Endodermal cell (in vitro differentiated cells): ENCODE measurements around the gene ANKZF1. TPM values are rescaled to one million over a fixed set of nuclear protein-coding genes. Genes with fewer than 3 reads are reported as not detected.

Experiments used
- DNase-seq: peaks from one replicate; pipeline ENCODE4 v3.0.0-alpha.2; 2017
- H3K27ac ChIP-seq: 2 replicates; pipeline ENCODE4 v1.5.1; 2013; ENCODE audit warnings: mild to moderate bottlenecking, low read depth, low read length, moderate library complexity
- H3K27me3 ChIP-seq: 2 replicates; pipeline ENCODE4 v1.6.1; 2013; ENCODE audit warnings: mild to moderate bottlenecking, low read length, moderate library complexity; ENCODE audit not compliant: insufficient read depth, control insufficient read depth, poor library complexity, severe bottlenecking
- H3K36me3 ChIP-seq: 2 replicates; pipeline ENCODE4 v1.7.0; 2013; ENCODE audit warnings: mild to moderate bottlenecking, low read length, moderate library complexity; ENCODE audit not compliant: control insufficient read depth, insufficient read depth
- H3K4me1 ChIP-seq: one replicate; pipeline ENCODE4 v1.7.0; 2013; ENCODE audit warnings: low read length; ENCODE audit not compliant: control insufficient read depth, insufficient read depth
- H3K4me3 ChIP-seq: 2 replicates; pipeline ENCODE4 v1.5.1; 2013; ENCODE audit warnings: mild to moderate bottlenecking, low read length, moderate library complexity
- H3K9ac ChIP-seq: 2 replicates; pipeline ENCODE4 v1.6.1; 2013; ENCODE audit warnings: mild to moderate bottlenecking, low read length, moderate library complexity; ENCODE audit not compliant: poor library complexity, severe bottlenecking; ENCODE audit errors: extremely low read depth
- H3K9me3 ChIP-seq: 2 replicates; pipeline ENCODE4 v1.6.1; 2013; ENCODE audit warnings: mild to moderate bottlenecking, low read length, moderate library complexity; ENCODE audit not compliant: control insufficient read depth
- H3K27ac Mint-ChIP-seq: 2 replicates; pipeline ENCODE4 v1.8.0; 2020; ENCODE audit warnings: mixed read lengths
- H3K27me3 Mint-ChIP-seq: 2 replicates; pipeline ENCODE4 v1.8.0; 2021; ENCODE audit warnings: mild to moderate bottlenecking, mixed read lengths; ENCODE audit not compliant: insufficient read depth
- H3K36me3 Mint-ChIP-seq: 2 replicates; pipeline ENCODE4 v1.8.0; 2020; ENCODE audit warnings: low read depth, mixed read lengths
- H3K4me1 Mint-ChIP-seq: 2 replicates; pipeline ENCODE4 v1.8.0; 2020; ENCODE audit warnings: mixed read lengths
- H3K4me3 Mint-ChIP-seq: 2 replicates; pipeline ENCODE4 v1.8.0; 2020; ENCODE audit warnings: mild to moderate bottlenecking, moderate library complexity, mixed read lengths
- H3K9me3 Mint-ChIP-seq: 2 replicates; pipeline ENCODE4 v1.8.0; 2020; ENCODE audit warnings: mild to moderate bottlenecking, mixed read lengths
- CTCF ChIP-seq: fragments of 200-600 bp; sonication (generic); conservative IDR thresholded peaks from 2 replicates; pipeline ENCODE4 v1.5.0; 2021; ENCODE audit warnings: antibody characterized with exemption, mild to moderate bottlenecking
- WGBS, 2 experiments: methylation state at CpG; one replicate each; pipeline versions ENCODE4 v1.1.5 to v1.1.7; 2013; ENCODE audit warnings: missing lambda C conversion rate in 2 of 2, mixed read lengths in 1 of 2; ENCODE audit not compliant: insufficient coverage in 1 of 2, insufficient read length in 1 of 2; 5-methylcytosine and 5-hydroxymethylcytosine counted together
- total RNA-seq, 2 donors: library from RNA; stranded (reverse); fragmentation: NEBNext Ultra II Directional in 1 of 2; extraction: Animal tissue kit (Norgen Biotek cat#: 25700) in 1 of 2; gene quantifications; 2 replicates in 1 of 2; 3 replicates in 1 of 2; pipeline ENCODE4 v1.2.1, GENCODE V29; 2021

The ANKZF1 gene
- total RNA-seq, 2 donors from 2014 or later = 50.9 to 56.3 TPM

GRCh38 chr2:219230059-219230540 is 494 bp downstream of the ANKZF1 start:
- H3K9me3 ChIP-seq = no peaks in the 10 kb centered on the region
- no peaks in the 10 kb centered on the region for H3K27me3 ChIP-seq
- no peak for TF ChIP-seq CTCF
- H3K27ac Mint-ChIP-seq = peak overlapping the region; percentile 98
- H3K36me3 ChIP-seq = peaks cover 50% of the 10 kb centered on the region
- H3K27me3 Mint-ChIP-seq = no peaks in the 10 kb centered on the region
- peaks cover 2% of the 10 kb centered on the region for H3K4me1 ChIP-seq
- H3K9me3 Mint-ChIP-seq = no peaks in the 10 kb centered on the region
- peak overlapping the region; percentile 98 for H3K4me3 ChIP-seq
- peak overlapping the region; percentile 87 for H3K27ac ChIP-seq
- H3K36me3 Mint-ChIP-seq = peaks cover 42% of the 10 kb centered on the region
- peak overlapping the region; percentile 84 for H3K9ac ChIP-seq
- 1 to 2% methylated on average over 20 to 24 of the region's 24 CpGs for WGBS, 2 experiments
- peak overlapping the region; percentile 97 for H3K4me3 Mint-ChIP-seq
- peaks cover 9% of the 10 kb centered on the region for H3K4me1 Mint-ChIP-seq
- peak; percentile 81 for DNase-seq

- Histone ChIP-seq H3K9me3 (no peaks in the 10 kb centered on the region), H3K4me1 (no peaks in the 10 kb centered on the region), H3K27me3 (no peaks in the 10 kb centered on the region), H3K36me3 (peaks cover 67% of the 10 kb centered on the region), H3K4me3 (no peak overlapping the region), H3K9ac (no peak overlapping the region), H3K27ac (no peak overlapping the region)
- H3K4me3 Mint-ChIP-seq = no peak overlapping the region
- no peak overlapping the region for H3K27ac Mint-ChIP-seq
- 95 to 100% methylated on average over 1 to 3 of the region's 3 CpGs for WGBS, 2 experiments
- TF ChIP-seq CTCF = no peak
- DNase-seq = no peak
- no peaks in the 10 kb centered on the region for H3K27me3 Mint-ChIP-seq
- H3K9me3 Mint-ChIP-seq = no peaks in the 10 kb centered on the region
- H3K4me1 Mint-ChIP-seq = peaks cover 3% of the 10 kb centered on the region
- H3K36me3 Mint-ChIP-seq = peaks cover 56% of the 10 kb centered on the region
These were observed 4.7 kb downstream of the ANKZF1 start for GRCh38 chr2:219234331-219234730.

- no peak for TF ChIP-seq CTCF
- Histone ChIP-seq H3K9ac (no peak overlapping the region), H3K4me1 (peaks cover 3% of the 10 kb centered on the region), H3K9me3 (no peaks in the 10 kb centered on the region), H3K27ac (no peak overlapping the region), H3K27me3 (no peaks in the 10 kb centered on the region), H3K36me3 (peaks cover 14% of the 10 kb centered on the region), H3K4me3 (no peak overlapping the region)
- no peaks in the 10 kb centered on the region for H3K9me3 Mint-ChIP-seq
- H3K27ac Mint-ChIP-seq = no peak overlapping the region
- H3K4me1 Mint-ChIP-seq = peaks cover 7% of the 10 kb centered on the region
- peaks cover 5% of the 10 kb centered on the region for H3K36me3 Mint-ChIP-seq
- no peak overlapping the region for H3K4me3 Mint-ChIP-seq
- 95 to 98% methylated on average over 27 to 28 of the region's 28 CpGs for WGBS, 2 experiments
- H3K27me3 Mint-ChIP-seq = no peaks in the 10 kb centered on the region
- no peak for DNase-seq
These were observed 13.7 kb downstream of the ANKZF1 start for GRCh38 chr2:219243291-219243761.
